CD14-positive monocyte (primary cell): Measurements from ENCODE around the gene SOBP. TPM values are rescaled to one million over a fixed set of nuclear protein-coding genes. Genes with fewer than 3 reads are reported as not detected.

ENCODE experiments used
- DNase-seq, 3 donors: peaks; one replicate each; pipeline ENCODE4 v3.0.0-alpha.2; 2011 to 2022
- H2AFZ ChIP-seq: 2 replicates; pipeline ENCODE4 v1.6.0; 2012; ENCODE audit warnings: mild to moderate bottlenecking, low read depth, low read length, inconsistent platforms; ENCODE audit not compliant: insufficient read depth, poor library complexity, severe bottlenecking
- H3K27ac ChIP-seq, 2 donors: 1 replicate in 1 of 2; 2 replicates in 1 of 2; pipeline ENCODE4 v1.5.1; 2012 to 2013; ENCODE audit warnings: low read length in 2 of 2, control low read depth in 1 of 2, inconsistent platforms in 1 of 2, low read depth in 1 of 2, mild to moderate bottlenecking in 1 of 2
- H3K27me3 ChIP-seq, 2 donors: one replicate each; pipeline versions ENCODE4 v1.6.0 to v1.6.1; 2011 to 2013; ENCODE audit warnings: low read length in 2 of 2; ENCODE audit not compliant: control insufficient read depth in 2 of 2, insufficient read depth in 2 of 2
- H3K36me3 ChIP-seq, 2 donors: replicated peaks in 1 of 2; 1 replicate in 1 of 2; 2 replicates in 1 of 2; pipeline versions ENCODE4 v1.5.1 to v1.6.1; 2012 to 2013; ENCODE audit warnings: low read length in 2 of 2, control low read depth in 1 of 2, inconsistent platforms in 1 of 2, mild to moderate bottlenecking in 1 of 2; ENCODE audit not compliant: insufficient read depth in 2 of 2, control insufficient read depth in 1 of 2
- H3K4me1 ChIP-seq, 2 donors: 1 replicate in 1 of 2; 2 replicates in 1 of 2; pipeline versions ENCODE4 v1.5.1 to v1.6.1; 2012 to 2013; ENCODE audit warnings: low read length in 2 of 2, control low read depth in 1 of 2, inconsistent platforms in 1 of 2, mild to moderate bottlenecking in 1 of 2, moderate library complexity in 1 of 2; ENCODE audit not compliant: insufficient read depth in 2 of 2, control insufficient read depth in 1 of 2
- H3K4me2 ChIP-seq: replicated peaks from 2 replicates; pipeline ENCODE3; 2012; ENCODE audit warnings: low read length, moderate library complexity, mild to moderate bottlenecking; ENCODE audit not compliant: poor library complexity, severe bottlenecking; ENCODE audit errors: extremely low read depth
- H3K4me3 ChIP-seq, 3 experiments: fragments of 200-600 bp in 1 of 3; sonication (generic) in 1 of 3; replicated peaks in 1 of 3; 1 replicate in 2 of 3; 2 replicates in 1 of 3; pipeline ENCODE4 v1.5.1; 2011 to 2013; ENCODE audit warnings: low read length in 3 of 3, mild to moderate bottlenecking in 3 of 3, control low read depth in 2 of 3, low read depth in 2 of 3, inconsistent platforms in 1 of 3, moderate library complexity in 1 of 3
- H3K79me2 ChIP-seq: 2 replicates; pipeline ENCODE4 v1.6.0; 2012; ENCODE audit warnings: mild to moderate bottlenecking, control low read depth, inconsistent platforms, low read length, moderate library complexity; ENCODE audit not compliant: insufficient read depth
- H3K9ac ChIP-seq: 2 replicates; pipeline ENCODE4 v1.6.0; 2017; ENCODE audit warnings: low read length, mild to moderate bottlenecking; ENCODE audit not compliant: insufficient read depth, poor library complexity, severe bottlenecking
- H3K9me3 ChIP-seq, 2 donors: replicated peaks in 1 of 2; 1 replicate in 1 of 2; 2 replicates in 1 of 2; pipeline versions ENCODE4 v1.5.1 to v1.6.1; 2012 to 2013; ENCODE audit warnings: low read length in 2 of 2, control low read depth in 1 of 2; ENCODE audit not compliant: control insufficient read depth in 1 of 2, insufficient read depth in 1 of 2
- H4K20me1 ChIP-seq: 2 replicates; pipeline ENCODE4 v1.6.0; 2012; ENCODE audit warnings: mild to moderate bottlenecking, low read length, control low read depth, moderate library complexity; ENCODE audit not compliant: insufficient read depth
- H3K27ac Mint-ChIP-seq, 7 donors: one replicate each; pipeline ENCODE4 v1.8.0; 2020; ENCODE audit warnings: mild to moderate bottlenecking in 7 of 7, mixed read lengths in 7 of 7, moderate library complexity in 6 of 7, inconsistent platforms in 2 of 7
- H3K27me3 Mint-ChIP-seq, 3 donors: one replicate each; pipeline ENCODE4 v1.8.0; 2021 to 2022; ENCODE audit warnings: low read depth in 3 of 3, mild to moderate bottlenecking in 3 of 3, mixed read lengths in 3 of 3, moderate library complexity in 3 of 3, inconsistent platforms in 1 of 3
- H3K36me3 Mint-ChIP-seq, 2 donors: one replicate each; pipeline ENCODE4 v1.8.0; 2020; ENCODE audit warnings: mixed read lengths in 2 of 2, inconsistent platforms in 1 of 2, mild to moderate bottlenecking in 1 of 2
- H3K4me1 Mint-ChIP-seq: one replicate; pipeline ENCODE4 v1.8.0; 2020; ENCODE audit warnings: mild to moderate bottlenecking, mixed read lengths
- H3K4me3 Mint-ChIP-seq, 2 donors: one replicate each; pipeline ENCODE4 v1.8.0; 2020; ENCODE audit warnings: mild to moderate bottlenecking in 2 of 2, mixed read lengths in 2 of 2, moderate library complexity in 1 of 2
- H3K9me3 Mint-ChIP-seq, 7 donors: one replicate each; pipeline ENCODE4 v1.8.0; 2020 to 2022; ENCODE audit warnings: mixed read lengths in 7 of 7, mild to moderate bottlenecking in 6 of 7, moderate library complexity in 6 of 7, inconsistent platforms in 2 of 7
- CTCF ChIP-seq: fragments of 200-600 bp; IDR thresholded peaks from one replicate; pipeline ENCODE4 v1.8.0; 2022; ENCODE audit warnings: antibody characterized with exemption, mild to moderate bottlenecking
- WGBS: methylation state at CpG from one replicate; pipeline ENCODE4 v1.1.5; 2013; ENCODE audit warnings: missing lambda C conversion rate; ENCODE audit not compliant: insufficient coverage; 5-methylcytosine and 5-hydroxymethylcytosine counted together
- intact Hi-C, 2 donors: fragments of 100-400 bp; cut with micrococcal nuclease; formaldehyde crosslinking; loops; one replicate each; pipeline versions ENCODE4 v1.15.0 to v1.15.1; 2023
- polyA plus RNA-seq, 3 donors: library from polyadenylated mRNA; depleted of rRNA in 1 of 3; unstranded in 2 of 3; stranded (reverse) in 1 of 3; fragments of 300-500 nt in 2 of 3; fragments of >200 nt in 1 of 3; fragmentation: Illumina TruSeq in 2 of 3; gene quantifications; 1 replicate in 2 of 3; 2 replicates in 1 of 3; pipeline ENCODE4 v1.2.3, GENCODE V29; 2012 to 2021

SOBP gene
- polyA plus RNA-seq, 3 donors, result not detected

GRCh38 chr6:107571354-107571753, 81.4 kb downstream of the SOBP start:
- Mint-ChIP-seq H3K4me1 (no peaks in the 10 kb centered on the region), H3K27ac (no peak overlapping the region), H3K27me3 (peaks cover 0 to 15% (median 3%) of the 10 kb centered on the region in 3 donors), H3K4me3 (no peak overlapping the region), H3K9me3 (peaks cover 0 to 1% (median 0%) of the 10 kb centered on the region in 7 donors), H3K36me3 (no peaks in the 10 kb centered on the region)
- no peaks in the 10 kb centered on the region for H3K79me2 ChIP-seq
- no peak overlapping the region for H3K27ac ChIP-seq
- H3K27me3 ChIP-seq, result peaks cover 0 to 3% of the 10 kb centered on the region in 2 donors
- no peak overlapping the region for H3K9ac ChIP-seq
- H3K9me3 ChIP-seq, result no peaks in the 10 kb centered on the region
- H3K36me3 ChIP-seq, result no peaks in the 10 kb centered on the region
- no peaks in the 10 kb centered on the region for H3K4me1 ChIP-seq
- intact Hi-C loops, result no loop called here
- H3K4me3 ChIP-seq, result no peak overlapping the region
- WGBS, result 97% methylated on average over 3 of the region's 9 CpGs
- DNase-seq, result no peak
- H2AFZ ChIP-seq, result no peak overlapping the region
- no peak overlapping the region for H3K4me2 ChIP-seq
- no peaks in the 10 kb centered on the region for H4K20me1 ChIP-seq
- no peak for TF ChIP-seq CTCF

GRCh38 chr6:107572886-107573285, 83.0 kb downstream of the SOBP start:
- H3K27ac ChIP-seq, result no peak overlapping the region
- H3K4me1 ChIP-seq, result no peaks in the 10 kb centered on the region
- no peak for DNase-seq
- peaks cover 0 to 3% of the 10 kb centered on the region in 2 donors for H3K27me3 ChIP-seq
- intact Hi-C loops, result no loop called here
- H3K79me2 ChIP-seq, result no peaks in the 10 kb centered on the region
- WGBS, result 98% methylated on average over 5 of the region's 6 CpGs
- no peak overlapping the region for H2AFZ ChIP-seq
- no peaks in the 10 kb centered on the region for H4K20me1 ChIP-seq
- Mint-ChIP-seq H3K4me3 (no peak overlapping the region), H3K9me3 (peaks cover 0 to 2% (median 0%) of the 10 kb centered on the region in 7 donors), H3K27me3 (peaks cover 0 to 11% (median 4%) of the 10 kb centered on the region in 3 donors), H3K4me1 (no peaks in the 10 kb centered on the region), H3K27ac (no peak overlapping the region), H3K36me3 (no peaks in the 10 kb centered on the region)
- no peaks in the 10 kb centered on the region for H3K9me3 ChIP-seq
- no peak overlapping the region for H3K4me3 ChIP-seq
- no peak for TF ChIP-seq CTCF
- H3K4me2 ChIP-seq, result no peak overlapping the region
- H3K36me3 ChIP-seq, result no peaks in the 10 kb centered on the region
- H3K9ac ChIP-seq, result no peak overlapping the region
